Measurements from ENCODE around the gene CA7.

DNA sequence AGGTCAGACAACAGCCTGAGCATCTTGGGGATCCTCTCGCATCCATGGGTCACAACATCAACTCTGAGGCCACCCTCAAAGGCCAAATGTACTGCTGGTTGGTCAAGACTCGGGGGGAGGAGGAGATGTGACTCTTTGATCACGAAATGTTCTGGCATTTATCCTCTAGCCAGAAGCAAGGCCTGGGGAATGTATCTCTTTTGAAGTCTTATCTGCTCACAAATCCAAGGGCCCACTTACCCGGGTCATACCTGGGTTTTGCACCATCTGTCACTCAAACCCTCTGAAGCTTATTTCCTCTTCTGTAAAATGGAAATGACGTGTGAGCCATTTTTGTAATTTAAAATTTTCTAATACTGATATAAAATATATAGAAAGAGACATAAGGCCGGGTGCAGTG lies 13.2 kb downstream of the CA7 start:
- TF ChIP-seq EZH2 (IDR thresholded peaks at IDR 0.05) (no peak), FOXP2 (optimal IDR thresholded peaks at IDR 0.05; ENCODE audit: control extremely low read depth, extremely low read length, insufficient read depth) (no peak), POLR2AphosphoS5 (IDR thresholded peaks at IDR 0.05; ENCODE audit: borderline replicate concordance, low read depth, low read length) (no peak)

All from SK-N-MC (cell line).